Caco-2 (cell line): ENCODE measurements around the gene KIAA1586. TPM values are rescaled to one million over a fixed set of nuclear protein-coding genes. Genes with fewer than 3 reads are reported as not detected.

Experiments
- BruUV-seq: library from RNA; stranded (reverse); fragments of 400-500 nt; replicated peaks from 2 replicates; lab custom pipeline; 2021; lab: Mats Ljungman, UMichigan
- CTCF ChIA-PET: fragments of 300-600 bp; sonication (Branson Sonifier 250); formaldehyde crosslinking; loops from one replicate; lab custom pipeline; 2022; ENCODE audit warnings: antibody characterized with exemption; lab: Charles Lee
- POLR2A ChIA-PET: fragments of 300-600 bp; sonication (Branson Sonifier 250); formaldehyde crosslinking; loops from one replicate; lab custom pipeline; 2022; ENCODE audit warnings: antibody characterized with exemption; lab: Charles Lee
- DNase-seq, 2 experiments: peaks; one replicate each; pipeline versions ENCODE4 v3.0.0 to v3.0.0-alpha.2; 2020 to 2022
- H3K27me3 ChIP-seq: replicated peaks from 2 replicates; pipeline ENCODE4 v1.6.0; 2011; ENCODE audit warnings: low read length; ENCODE audit not compliant: control insufficient read depth, insufficient read depth
- H3K36me3 ChIP-seq: 2 replicates; pipeline ENCODE4 v1.5.1; 2011; ENCODE audit warnings: low read length; ENCODE audit not compliant: control insufficient read depth, insufficient read depth
- H3K4me1 ChIP-seq: fragments of 250-450 bp; sonication (Bioruptor Pico); 2 replicates; pipeline ENCODE4 v1.5.1; 2020; ENCODE audit warnings: mild to moderate bottlenecking
- H3K4me3 ChIP-seq: 2 replicates; pipeline ENCODE4 v1.5.1; 2011; ENCODE audit warnings: low read depth, mild to moderate bottlenecking, control low read depth, low read length
- H3K9me3 ChIP-seq: fragments of 250-450 bp; sonication (Bioruptor Pico); 2 replicates; pipeline ENCODE4 v1.5.1; 2020; ENCODE audit warnings: mild to moderate bottlenecking, moderate library complexity
- H3K27ac Mint-ChIP-seq: one replicate; pipeline ENCODE4 v1.8.0; 2022; ENCODE audit warnings: mixed read lengths; ENCODE audit not compliant: unreplicated experiment
- H3K27me3 Mint-ChIP-seq: one replicate; pipeline ENCODE4 v1.8.0; 2022; ENCODE audit warnings: mixed read lengths; ENCODE audit not compliant: insufficient read depth, unreplicated experiment
- H3K36me3 Mint-ChIP-seq: one replicate; pipeline ENCODE4 v1.8.0; 2022; ENCODE audit warnings: mild to moderate bottlenecking, mixed read lengths; ENCODE audit not compliant: insufficient read depth, unreplicated experiment
- H3K4me1 Mint-ChIP-seq: one replicate; pipeline ENCODE4 v1.8.0; 2022; ENCODE audit warnings: low read depth, mixed read lengths; ENCODE audit not compliant: unreplicated experiment
- H3K4me3 Mint-ChIP-seq: one replicate; pipeline ENCODE4 v1.8.0; 2022; ENCODE audit warnings: mild to moderate bottlenecking, moderate library complexity, mixed read lengths; ENCODE audit not compliant: unreplicated experiment
- H3K9me3 Mint-ChIP-seq: one replicate; pipeline ENCODE4 v1.8.0; 2022; ENCODE audit warnings: mixed read lengths; ENCODE audit not compliant: unreplicated experiment
- CTCF ChIP-seq, 2 experiments: fragments of 200-600 bp in 1 of 2; IDR thresholded peaks; 1 replicate in 1 of 2; 2 replicates in 1 of 2; pipeline versions ENCODE4 v1.5.1 to v1.8.0; 2011 to 2022; ENCODE audit warnings: antibody characterized with exemption in 1 of 2, control low read depth in 1 of 2, inconsistent platforms in 1 of 2, low read depth in 1 of 2, low read length in 1 of 2, mild to moderate bottlenecking in 1 of 2, moderate library complexity in 1 of 2; ENCODE audit not compliant: insufficient read depth in 1 of 2, severe bottlenecking in 1 of 2, unreplicated experiment in 1 of 2
- intact Hi-C: fragments of 100-400 bp; cut with micrococcal nuclease; formaldehyde crosslinking; loops from one replicate; pipeline ENCODE4 v1.10.0; 2022; ENCODE audit not compliant: unreplicated experiment
- total RNA-seq: library from RNA; stranded (reverse); gene quantifications from 2 replicates; pipeline ENCODE4 v1.2.3, GENCODE V29; 2022

The KIAA1586 gene
- total RNA-seq, 1 experiment from 2014 or later: 12.9 TPM

GRCh38 chr6:57024775-57025174 lies 21.7 kb upstream of the KIAA1586 start:
- Mint-ChIP-seq H3K9me3 (peaks cover 22% of the 10 kb centered on the region), H3K27me3 (peaks cover 8% of the 10 kb centered on the region), H3K4me3 (no peak overlapping the region), H3K36me3 (no peaks in the 10 kb centered on the region), H3K27ac (no peak overlapping the region), H3K4me1 (peaks cover 12% of the 10 kb centered on the region)
- TF ChIP-seq CTCF (IDR thresholded peaks at IDR 0.05; ENCODE audit: insufficient read depth in 1 of 2, low read depth in 1 of 2, low read length in 1 of 2, severe bottlenecking in 1 of 2, unreplicated experiment in 1 of 2): no peak
- no peak overlapping the region for H3K4me3 ChIP-seq
- no peak for DNase-seq
- no TSS peak for BruUV-seq
- peaks cover 8% of the 10 kb centered on the region; the same call in 1 of the 2 replicates for H3K4me1 ChIP-seq
- no peaks in the 10 kb centered on the region for H3K36me3 ChIP-seq
- H3K27me3 ChIP-seq: no peaks in the 10 kb centered on the region
- H3K9me3 ChIP-seq: no peaks in the 10 kb centered on the region; the same call in 1 of the 2 replicates
- POLR2A ChIA-PET: no interaction called here
- intact Hi-C loops: loop anchor here (10.0 kb wide), 1 partner anchor 230 kb away; no protein-coding TSS in a partner anchor
- CTCF ChIA-PET: no interaction called here

- CTCF ChIA-PET: no interaction called here
- peaks cover 22% of the 10 kb centered on the region for H3K9me3 Mint-ChIP-seq
- no peak overlapping the region for H3K27ac Mint-ChIP-seq
- intact Hi-C loops: loop anchor here (10.0 kb wide), 1 partner anchor 229 kb away; no protein-coding TSS in a partner anchor
- POLR2A ChIA-PET: no interaction called here
- Histone ChIP-seq H3K4me3 (no peak overlapping the region), H3K9me3 (no peaks in the 10 kb centered on the region; the same call in 1 of the 2 replicates), H3K36me3 (no peaks in the 10 kb centered on the region), H3K4me1 (peaks cover 8% of the 10 kb centered on the region; the same call in 1 of the 2 replicates), H3K27me3 (no peaks in the 10 kb centered on the region)
- BruUV-seq: no TSS peak
- peaks cover 12% of the 10 kb centered on the region for H3K4me1 Mint-ChIP-seq
- no peak overlapping the region for H3K4me3 Mint-ChIP-seq
- peaks cover 8% of the 10 kb centered on the region for H3K27me3 Mint-ChIP-seq
- TF ChIP-seq CTCF (IDR thresholded peaks at IDR 0.05; ENCODE audit: insufficient read depth in 1 of 2, low read depth in 1 of 2, low read length in 1 of 2, severe bottlenecking in 1 of 2, unreplicated experiment in 1 of 2): no peak
- no peaks in the 10 kb centered on the region for H3K36me3 Mint-ChIP-seq
- DNase-seq: no peak
Observed at GRCh38 chr6:57026001-57026400, 20.5 kb upstream of the KIAA1586 start.

GRCh38 chr6:57027301-57027700 lies 19.2 kb upstream of the KIAA1586 start:
- BruUV-seq: no TSS peak
- intact Hi-C loops: loop anchor here (10.0 kb wide), 1 partner anchor 228 kb away; no protein-coding TSS in a partner anchor

More at GRCh38 chr6:57027301-57027700, 19.2 kb upstream of the KIAA1586 start:
- H3K4me3 Mint-ChIP-seq: no peak overlapping the region
- peaks cover 12% of the 10 kb centered on the region for H3K4me1 Mint-ChIP-seq
- Histone ChIP-seq H3K36me3 (no peaks in the 10 kb centered on the region), H3K4me1 (peaks cover 8% of the 10 kb centered on the region; the same call in 1 of the 2 replicates), H3K9me3 (no peaks in the 10 kb centered on the region; the same call in 1 of the 2 replicates), H3K27me3 (no peaks in the 10 kb centered on the region), H3K4me3 (no peak overlapping the region)
- ChIA-PET CTCF (no interaction called here), POLR2A (no interaction called here)
- TF ChIP-seq CTCF (IDR thresholded peaks at IDR 0.05; ENCODE audit: insufficient read depth in 1 of 2, low read depth in 1 of 2, low read length in 1 of 2, severe bottlenecking in 1 of 2, unreplicated experiment in 1 of 2): no peak
- H3K36me3 Mint-ChIP-seq: no peaks in the 10 kb centered on the region
- peaks cover 22% of the 10 kb centered on the region for H3K9me3 Mint-ChIP-seq
- peaks cover 8% of the 10 kb centered on the region for H3K27me3 Mint-ChIP-seq
- DNase-seq: no peak
- H3K27ac Mint-ChIP-seq: no peak overlapping the region
